Endothelial cell (in vitro differentiated cells): Measurements from ENCODE around the gene MUL1. TPM values are rescaled to one million over a fixed set of nuclear protein-coding genes. Genes with fewer than 3 reads are reported as not detected.
"Not testable (repeated sequence)": the region's sequence is repeated elsewhere in the genome, so short reads cannot be mapped to it uniquely, and the experiment has no call there.

ENCODE experiments used
- DNase-seq: peaks from one replicate; pipeline ENCODE4 v3.0.0; 2021; ENCODE audit warnings: low spot score
- H3K27ac Mint-ChIP-seq: one replicate; pipeline ENCODE4 v1.8.0; 2021; ENCODE audit warnings: mixed read lengths, inconsistent platforms; ENCODE audit not compliant: unreplicated experiment
- H3K27me3 Mint-ChIP-seq: one replicate; pipeline ENCODE4 v1.8.0; 2021; ENCODE audit warnings: mild to moderate bottlenecking, moderate library complexity, mixed read lengths, inconsistent platforms; ENCODE audit not compliant: unreplicated experiment
- H3K36me3 Mint-ChIP-seq: one replicate; pipeline ENCODE4 v1.8.0; 2021; ENCODE audit warnings: mild to moderate bottlenecking, low read depth, mixed read lengths, inconsistent platforms; ENCODE audit not compliant: unreplicated experiment
- H3K4me1 Mint-ChIP-seq: one replicate; pipeline ENCODE4 v1.8.0; 2021; ENCODE audit warnings: mild to moderate bottlenecking, mixed read lengths, inconsistent platforms; ENCODE audit not compliant: unreplicated experiment
- H3K4me3 Mint-ChIP-seq: one replicate; pipeline ENCODE4 v1.8.0; 2021; ENCODE audit warnings: mild to moderate bottlenecking, mixed read lengths, inconsistent platforms; ENCODE audit not compliant: unreplicated experiment
- H3K9me3 Mint-ChIP-seq: one replicate; pipeline ENCODE4 v1.8.0; 2021; ENCODE audit warnings: mixed read lengths, inconsistent platforms; ENCODE audit not compliant: unreplicated experiment
- CTCF ChIP-seq: fragments of 200-600 bp; sonication (generic); IDR thresholded peaks from one replicate; pipeline ENCODE4 v1.5.0; 2021; ENCODE audit warnings: antibody characterized with exemption; ENCODE audit not compliant: unreplicated experiment
- total RNA-seq: library from RNA; stranded (reverse); fragmentation: NEBNext Ultra II Directional; extraction: Animal tissue kit (Norgen Biotek cat#: 25700); gene quantifications from one replicate; pipeline ENCODE4 v1.2.1, GENCODE V29; 2021; ENCODE audit not compliant: unreplicated experiment

MUL1 gene
- total RNA-seq, 1 donor from 2014 or later = 31.5 TPM

GRCh38 chr1:20499718-20500117, 8.2 kb downstream of the MUL1 start:
- Mint-ChIP-seq H3K27ac (no peak overlapping the region), H3K27me3 (peaks cover 2% of the 10 kb centered on the region), H3K36me3 (peaks cover 15% of the 10 kb centered on the region), H3K4me1 (no peaks in the 10 kb centered on the region), H3K9me3 (no peaks in the 10 kb centered on the region), H3K4me3 (no peak overlapping the region)
- no peak for DNase-seq
- no peak for TF ChIP-seq CTCF

DNA sequence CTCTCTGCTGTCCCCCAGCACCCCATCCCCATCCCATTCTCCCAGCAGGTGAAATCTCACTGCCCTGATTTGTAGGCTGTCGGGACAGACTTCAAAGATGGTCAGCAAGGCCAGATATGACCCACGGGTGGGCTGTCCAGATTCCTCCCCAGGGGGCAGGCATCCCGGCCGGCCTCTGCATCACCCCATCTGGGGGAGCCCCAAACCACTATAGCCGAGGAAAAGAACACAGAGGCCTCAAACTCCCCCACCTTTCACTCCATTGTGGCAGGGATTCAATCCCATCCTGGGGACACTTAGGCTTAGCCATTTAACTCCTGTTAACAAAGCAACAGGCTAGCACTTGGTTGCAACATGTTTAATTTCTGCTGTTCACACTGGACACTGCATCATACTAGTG, 8.8 kb downstream of the MUL1 start:
- Mint-ChIP-seq H3K27me3 (peaks cover 2% of the 10 kb centered on the region), H3K27ac (no peak overlapping the region), H3K4me3 (no peak overlapping the region), H3K4me1 (no peaks in the 10 kb centered on the region), H3K36me3 (peaks cover 12% of the 10 kb centered on the region), H3K9me3 (no peaks in the 10 kb centered on the region)
- TF ChIP-seq CTCF = no peak
- no peak for DNase-seq

DNA sequence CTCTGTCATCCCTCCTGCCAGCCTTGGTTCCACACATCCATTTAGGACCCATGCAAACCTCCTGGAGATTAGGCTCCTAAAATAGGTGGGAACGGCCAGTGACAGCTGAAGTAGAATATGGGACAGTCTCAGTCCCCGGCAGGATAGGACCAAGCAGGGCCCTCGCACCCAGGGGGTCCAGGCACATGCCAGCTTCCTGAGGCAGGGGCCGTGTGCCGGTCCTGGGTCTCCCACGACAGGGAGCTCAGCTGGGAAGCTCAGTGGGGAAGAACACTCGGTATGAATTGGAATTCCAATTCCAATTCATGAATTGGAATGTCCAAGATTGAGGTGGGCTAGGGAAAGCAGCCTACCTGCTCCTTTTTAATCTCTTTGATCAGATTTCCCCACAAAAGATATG, 9.8 kb downstream of the MUL1 start:
- H3K36me3 Mint-ChIP-seq = peaks cover 10% of the 10 kb centered on the region
- no peak overlapping the region for H3K27ac Mint-ChIP-seq
- no peak overlapping the region for H3K4me3 Mint-ChIP-seq
- H3K4me1 Mint-ChIP-seq = no peaks in the 10 kb centered on the region
- TF ChIP-seq CTCF = no peak
- no peaks in the 10 kb centered on the region for H3K9me3 Mint-ChIP-seq
- no peak for DNase-seq
- H3K27me3 Mint-ChIP-seq = peaks cover 5% of the 10 kb centered on the region

- Mint-ChIP-seq H3K27me3 (peaks cover 6% of the 10 kb centered on the region), H3K9me3 (no peaks in the 10 kb centered on the region), H3K36me3 (peaks cover 10% of the 10 kb centered on the region), H3K4me3 (no peak overlapping the region), H3K4me1 (no peaks in the 10 kb centered on the region), H3K27ac (no peak overlapping the region)
- no peak for DNase-seq
- no peak for TF ChIP-seq CTCF
Observed at GRCh38 chr1:20497506-20497905, 10.4 kb downstream of the MUL1 start.

DNA sequence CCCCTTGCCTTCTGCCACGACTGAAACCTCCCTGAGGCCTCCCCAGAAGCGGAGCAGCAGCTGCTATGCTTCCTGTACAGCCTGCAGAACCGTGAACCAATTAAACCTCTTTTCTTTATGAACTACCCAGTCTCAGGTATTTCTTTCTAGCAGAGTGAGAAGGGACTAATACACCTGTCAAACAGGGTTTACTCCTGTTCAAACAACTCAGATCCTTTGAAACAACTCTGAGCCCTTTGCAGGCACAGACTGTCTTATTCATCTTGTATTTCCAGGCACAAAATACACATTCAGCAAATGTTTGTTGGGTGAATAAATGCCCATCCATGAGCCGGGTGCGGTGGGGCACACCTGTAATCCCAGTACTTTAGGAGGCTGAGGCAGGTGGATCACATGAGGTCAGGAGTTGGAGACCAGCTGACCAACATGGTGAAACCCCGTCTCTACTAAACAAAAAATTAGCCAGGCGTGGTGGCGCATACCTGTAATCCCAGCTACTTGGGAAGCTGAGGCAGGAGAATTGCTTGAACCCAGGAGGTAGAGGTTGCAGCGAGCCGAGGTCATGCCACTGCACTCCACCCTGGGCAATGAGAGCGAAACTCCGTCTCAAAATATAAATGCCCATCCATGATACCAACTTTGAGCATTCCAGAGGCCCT, 11.1 kb downstream of the MUL1 start:
- DNase-seq, H3K4me1 Mint-ChIP-seq, H3K27me3 Mint-ChIP-seq, H3K4me3 Mint-ChIP-seq, H3K27ac Mint-ChIP-seq, H3K9me3 Mint-ChIP-seq: not testable (repeated sequence)
- H3K36me3 Mint-ChIP-seq = peaks cover 10% of the 10 kb centered on the region
